DMS153 treated with DMSO at 0.1 percent for 48 hours (cell line): ENCODE measurements around the gene ABO.
"Not testable (repeated sequence)": the region's sequence is repeated elsewhere in the genome, so short reads cannot be mapped to it uniquely, and the experiment has no call there.

Experiments
- DNase-seq: peaks from one replicate; lab custom pipeline; 2025; ENCODE audit not compliant: unreplicated experiment; lab: John Stamatoyannopoulos, UW

Gene ABO

DNA sequence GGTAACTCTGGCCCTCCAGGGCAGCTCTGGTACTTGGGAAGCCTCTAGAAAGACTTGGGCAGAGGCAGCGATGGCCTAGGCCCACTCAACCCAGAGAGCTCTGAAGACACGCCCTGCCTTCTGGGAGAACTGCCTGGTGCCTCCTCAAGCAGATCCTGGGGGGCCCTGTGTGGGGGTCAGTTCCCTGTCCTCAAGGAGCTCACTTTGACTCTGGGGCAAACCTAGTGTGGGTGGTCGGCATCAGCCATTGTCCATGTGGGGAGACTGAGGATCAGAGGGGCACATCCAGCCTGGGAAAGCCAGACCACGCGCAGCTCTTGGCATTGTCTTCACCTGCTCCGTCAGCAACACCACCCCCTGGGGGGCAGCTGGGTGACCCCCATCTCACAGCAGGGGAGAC lies 28.0 kb downstream of the ABO start:
- DNase-seq, result no peak

DNA sequence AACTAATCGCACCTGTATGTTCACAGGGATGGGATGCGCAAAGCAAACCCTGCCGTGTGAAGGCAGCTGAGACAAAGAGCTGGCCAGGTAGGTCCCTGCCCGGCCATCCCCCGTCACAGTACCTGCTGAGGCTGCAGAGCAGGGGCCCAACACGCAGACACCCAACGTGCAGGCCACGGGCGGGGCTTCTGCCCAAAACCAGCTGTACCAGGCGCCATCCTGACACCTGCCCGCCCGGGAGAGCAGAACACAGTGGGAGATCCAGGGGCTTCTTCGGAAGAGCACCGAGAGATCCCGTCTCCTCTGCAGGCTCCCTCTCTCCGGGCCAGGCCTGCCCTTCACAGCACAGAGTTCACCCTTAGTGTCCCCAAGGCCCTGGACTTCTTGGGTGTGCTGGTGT lies 28.4 kb downstream of the ABO start:
- no peak for DNase-seq

DNA sequence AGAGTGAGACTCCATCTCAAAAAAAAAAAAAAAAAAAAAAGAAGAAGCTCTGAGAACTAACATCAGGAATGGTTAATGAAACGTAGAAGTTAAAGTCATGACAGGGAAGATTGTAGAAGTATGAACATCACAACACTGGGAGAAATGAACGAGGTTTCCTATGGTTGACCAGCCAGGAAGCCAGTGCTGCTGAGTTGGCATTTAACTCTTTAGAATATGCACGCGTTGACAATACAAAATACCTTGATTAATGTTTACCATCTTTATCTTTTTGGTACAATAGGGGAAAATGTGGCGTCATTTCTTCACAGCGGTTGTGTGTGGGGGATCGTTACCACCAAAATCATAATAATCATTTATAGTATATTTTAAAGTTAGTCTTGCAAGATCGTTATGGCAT lies 32.0 kb downstream of the ABO start:
- no peak for DNase-seq

DNA sequence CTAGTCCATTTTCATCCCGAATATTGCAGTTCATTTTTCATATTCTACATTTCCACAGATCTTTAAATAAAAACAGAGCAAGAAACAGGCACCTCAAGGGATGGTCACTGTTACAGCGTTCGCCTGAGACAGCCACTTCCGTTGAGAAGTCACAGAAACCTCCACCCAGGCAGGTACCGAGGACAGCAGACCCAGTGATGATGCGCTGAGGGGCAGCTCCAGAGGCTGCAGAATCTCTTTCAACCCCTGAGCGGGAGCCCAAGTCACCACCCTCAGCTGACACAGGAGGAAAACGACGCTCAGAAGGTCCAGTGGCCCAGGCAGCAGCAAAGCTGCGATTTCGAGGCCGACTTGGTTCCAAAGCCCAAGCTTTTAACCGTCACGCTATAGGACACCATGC lies 32.8 kb downstream of the ABO start:
- no peak for DNase-seq

DNA sequence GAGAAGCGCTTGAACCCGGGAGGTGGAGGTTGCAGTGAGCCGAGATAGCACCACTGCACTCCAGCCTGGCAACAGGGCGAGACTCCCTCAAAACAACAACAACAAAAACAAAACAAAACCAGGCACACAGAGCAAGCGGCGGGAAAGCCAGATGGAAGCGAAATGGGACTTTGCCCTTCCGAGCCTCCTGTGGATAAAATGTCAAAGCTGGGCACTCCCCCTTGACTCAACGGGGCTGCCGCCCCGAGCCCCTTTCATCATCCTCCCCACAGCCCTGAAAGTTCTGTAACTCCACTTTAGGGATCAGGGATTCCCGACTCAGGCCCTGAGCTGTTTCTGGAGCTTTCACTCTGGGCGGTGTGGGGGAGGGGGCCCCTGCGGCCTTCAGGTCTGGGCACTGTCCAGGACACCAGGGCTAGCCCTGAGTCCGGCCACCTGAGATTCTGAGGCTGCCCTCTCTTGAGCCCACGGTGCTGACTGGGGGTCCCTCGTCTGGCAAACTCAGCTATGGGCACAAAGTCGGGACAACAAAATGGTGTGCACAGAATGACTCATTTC lies 35.4 kb downstream of the ABO start:
- no peak for DNase-seq

DNA sequence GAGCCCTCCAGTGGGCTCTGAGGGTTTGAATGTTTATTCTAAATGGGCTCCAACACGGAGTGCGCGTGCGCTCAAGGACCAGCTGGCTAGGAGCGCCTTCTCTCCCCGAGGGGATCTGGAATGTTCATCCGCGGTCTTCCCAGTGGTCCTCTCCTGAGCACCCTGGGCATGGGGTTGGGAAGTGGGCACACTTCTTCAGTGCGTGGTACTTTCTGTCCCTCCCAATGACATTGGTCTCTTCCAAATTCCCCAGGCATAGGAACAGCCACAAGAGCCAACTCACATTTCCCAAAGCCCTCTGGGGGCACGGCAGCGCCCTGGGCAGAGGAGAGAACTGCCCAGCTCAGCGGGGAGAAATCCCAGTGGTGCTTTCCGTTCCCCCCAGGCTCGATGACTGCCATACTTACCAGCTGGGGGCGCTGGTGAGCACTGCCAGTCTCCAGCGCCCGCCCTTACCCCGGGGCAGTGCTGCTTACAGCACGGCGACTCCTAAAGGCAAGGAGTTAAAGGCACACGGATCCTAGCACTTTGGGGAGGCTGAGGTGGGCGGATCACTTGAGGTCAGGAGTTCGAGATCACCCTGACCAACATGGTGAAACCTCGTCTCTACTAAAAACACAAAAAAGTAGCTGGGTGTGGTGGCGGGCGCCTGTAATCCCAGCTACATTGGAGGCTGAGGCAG lies 36.0 kb downstream of the ABO start:
- no peak for DNase-seq

DNA sequence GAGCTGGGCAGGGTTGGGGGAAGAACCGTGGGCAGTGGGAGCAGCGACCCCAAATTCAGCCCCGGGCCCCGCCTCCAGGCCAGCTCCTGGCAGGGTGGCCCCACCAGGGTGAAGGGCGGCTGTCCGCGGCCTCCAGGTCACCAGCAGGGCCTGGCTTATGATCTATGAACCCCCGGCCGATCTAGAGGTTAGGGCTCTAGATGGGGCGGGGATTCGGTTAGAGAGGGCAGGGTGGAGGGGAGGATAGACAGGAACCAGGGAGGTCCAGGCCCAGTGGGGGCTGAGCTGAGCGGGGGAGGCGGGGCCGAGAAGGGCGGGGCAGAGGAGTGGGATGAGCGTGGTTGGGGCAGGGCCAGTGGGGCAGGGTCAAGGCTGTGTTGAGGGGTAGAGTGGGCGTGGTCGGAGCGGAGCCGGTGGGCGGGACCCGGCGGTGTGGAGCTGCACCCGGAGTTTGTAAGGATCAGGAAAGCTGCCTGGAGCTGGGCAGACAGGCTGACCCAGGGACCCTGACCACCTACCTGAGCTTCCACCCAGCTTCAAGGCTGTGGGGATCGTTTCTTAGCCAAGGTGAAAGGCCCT lies 36.6 kb downstream of the ABO start:
- no peak for DNase-seq

DNA sequence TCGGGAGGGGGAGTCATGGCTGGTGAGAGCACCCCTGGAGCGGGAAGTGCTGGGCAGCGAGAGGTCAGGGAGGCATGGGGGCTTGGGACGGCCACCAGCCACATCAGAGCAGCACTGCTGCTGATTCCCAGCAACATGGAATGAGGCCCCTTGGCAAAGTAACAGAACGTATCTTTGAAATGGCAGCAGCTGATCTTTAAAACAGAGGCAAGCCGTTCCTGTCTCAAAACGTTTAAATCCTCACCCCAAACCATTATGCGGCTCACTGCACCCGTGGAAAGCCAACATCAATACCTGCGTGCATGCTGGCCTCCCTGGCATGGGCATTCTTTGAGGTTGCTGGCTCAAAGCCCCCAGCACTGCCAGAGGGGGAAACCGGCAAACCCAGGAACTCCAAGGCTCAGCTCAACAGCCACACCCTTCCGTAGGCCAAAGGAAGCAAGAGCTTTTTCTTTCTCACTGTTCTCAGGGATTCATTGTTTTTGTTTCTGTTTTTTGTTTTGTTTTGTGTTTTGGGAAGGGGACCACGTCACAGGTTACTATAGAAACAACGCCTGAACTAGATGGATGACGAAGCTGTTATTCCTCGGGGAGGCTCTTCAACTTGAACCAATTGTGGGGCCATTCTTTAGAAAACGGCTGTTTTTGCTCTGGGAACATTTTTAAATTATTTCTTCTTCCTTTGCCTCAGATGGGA lies 37.8 kb downstream of the ABO start:
- no peak for DNase-seq

DNA sequence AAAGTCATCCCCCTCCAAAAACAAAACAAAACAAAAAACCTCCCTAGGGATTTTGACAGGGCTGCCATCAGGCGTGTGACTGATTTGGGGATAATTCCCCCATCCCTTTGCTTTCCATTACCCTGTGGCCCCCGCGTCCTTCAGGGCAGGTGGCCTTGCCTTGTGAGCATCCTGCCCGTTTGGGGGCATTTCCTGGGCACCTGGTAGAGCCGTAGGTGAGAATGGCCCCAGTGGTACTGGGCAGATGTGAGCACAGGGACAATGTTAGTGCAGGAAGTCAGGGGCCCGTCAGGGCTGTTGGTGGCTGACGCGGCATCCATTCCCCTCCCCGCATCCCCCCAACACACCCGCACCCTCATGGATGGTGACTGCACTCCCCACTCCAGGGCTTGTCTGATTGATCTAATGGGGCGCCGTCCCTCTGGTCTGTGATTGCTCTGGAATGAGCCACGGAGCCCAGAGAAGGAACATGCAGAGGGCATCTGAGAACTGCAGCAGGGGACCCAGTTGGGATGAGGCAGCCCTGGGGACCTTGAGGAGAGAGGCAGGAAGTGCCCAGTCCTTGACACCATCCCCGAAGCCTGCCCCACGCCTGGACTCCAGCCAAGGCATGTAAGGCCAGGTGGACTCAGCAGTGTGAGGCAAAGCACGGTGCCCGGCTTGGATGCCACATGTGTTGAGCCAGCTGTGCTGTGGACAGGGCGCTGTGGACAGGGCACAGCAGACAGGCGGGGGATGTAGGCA lies 38.5 kb downstream of the ABO start:
- DNase-seq, result not testable (repeated sequence)

DNA sequence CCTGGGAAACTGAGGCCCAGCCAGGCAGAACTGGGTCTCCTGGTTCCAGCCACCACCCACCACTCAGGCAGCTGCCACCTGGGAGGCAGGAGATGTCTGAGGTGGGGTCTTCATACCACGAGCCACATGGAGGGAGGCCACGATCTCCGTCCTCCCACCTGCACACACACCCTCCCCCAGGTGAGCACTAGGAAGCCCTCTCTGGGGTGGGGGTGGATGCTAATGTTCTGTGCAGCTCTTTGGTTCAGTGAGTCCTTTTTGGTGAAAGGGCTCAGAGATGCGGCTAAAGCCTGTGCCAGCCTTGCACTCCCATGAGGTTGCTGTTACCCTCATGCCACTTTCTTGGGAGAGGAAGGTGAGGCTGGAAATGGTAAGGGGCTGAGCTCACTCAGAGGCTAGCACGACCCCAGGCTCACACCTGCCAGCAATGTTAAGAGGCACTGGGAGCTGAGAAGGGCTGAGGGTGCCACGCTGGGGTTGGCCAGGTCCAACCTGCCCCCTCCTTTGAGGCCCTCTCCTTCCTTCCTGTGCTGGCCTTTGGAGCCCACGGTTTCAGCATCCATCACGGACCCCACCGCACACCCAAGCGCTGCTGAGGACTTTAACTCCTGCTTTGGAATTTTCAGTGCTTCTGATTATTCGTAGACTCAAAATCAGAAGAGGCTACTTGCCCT lies 39.3 kb downstream of the ABO start:
- DNase-seq, result no peak

DNA sequence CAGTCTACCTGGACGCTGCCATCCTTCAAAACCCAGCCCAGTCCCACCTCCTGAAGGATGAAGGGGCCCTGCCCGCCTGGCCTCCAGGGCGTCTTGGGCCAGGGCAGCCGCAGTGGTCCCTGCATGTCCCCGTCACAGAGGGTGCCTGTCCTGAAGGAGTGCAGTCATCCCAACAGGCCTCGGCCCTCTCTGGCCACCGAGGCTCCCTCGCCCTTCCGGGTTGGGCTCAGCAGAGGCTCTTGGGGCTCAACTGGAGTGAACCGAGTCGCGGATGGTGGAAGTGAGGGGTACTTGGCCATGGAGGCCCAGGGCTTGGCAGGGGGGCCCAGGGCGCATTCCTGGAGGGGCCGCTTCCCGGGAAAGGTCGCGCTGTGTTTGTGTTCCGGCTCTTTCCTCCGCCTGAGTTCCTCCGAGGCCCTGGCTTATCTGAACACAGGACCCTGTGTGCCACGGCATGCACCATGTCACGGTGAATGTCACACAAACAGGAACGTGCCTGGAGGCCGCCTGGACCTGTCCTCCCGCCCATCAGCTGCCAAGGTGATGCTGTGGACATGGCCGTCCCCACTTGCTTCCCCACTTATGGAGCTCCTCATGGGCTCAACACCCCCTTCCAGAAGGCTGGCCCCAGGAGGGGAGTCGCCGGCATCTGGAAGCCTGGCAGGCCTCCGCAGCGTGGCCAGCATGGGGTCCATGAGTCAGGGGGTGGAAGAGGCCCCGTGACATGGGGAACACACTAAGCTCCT lies 40.3 kb downstream of the ABO start:
- DNase-seq, result no peak

DNA sequence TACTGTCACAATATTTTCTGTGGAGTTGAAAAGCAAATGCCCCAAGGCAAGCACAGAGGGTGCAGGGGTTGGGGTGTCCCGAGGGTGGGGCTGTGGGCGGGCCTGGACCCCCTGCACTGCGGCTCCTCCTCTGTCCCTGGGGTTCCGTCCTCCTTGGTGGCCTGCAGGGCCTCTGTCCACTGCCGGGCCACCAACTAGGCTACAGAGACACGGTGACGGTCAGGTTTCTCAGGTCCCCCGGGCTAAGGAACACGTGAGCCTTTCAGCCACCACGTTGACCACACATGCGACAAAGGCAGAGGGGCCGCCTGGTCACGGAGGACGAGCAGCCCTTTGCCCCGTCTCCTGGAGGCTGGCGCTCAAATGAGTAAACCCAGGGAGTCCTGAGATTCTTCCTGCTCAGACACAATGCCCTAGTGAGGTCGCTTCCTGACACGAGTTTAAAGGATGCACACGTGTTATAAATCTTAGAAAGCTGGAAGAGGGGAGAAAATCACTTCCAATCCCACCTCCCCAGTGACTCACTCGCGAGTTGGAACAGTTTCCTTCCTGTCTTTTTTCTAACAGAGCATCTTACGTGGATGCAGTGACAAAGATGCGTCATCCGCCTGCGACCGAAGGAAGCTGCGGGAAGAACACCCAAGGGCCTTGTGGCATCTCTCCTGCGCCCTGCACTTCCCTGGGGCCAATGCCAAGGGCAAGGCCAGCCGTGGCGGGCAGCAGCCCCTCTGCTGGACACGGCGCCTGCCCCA lies 41.1 kb downstream of the ABO start:
- DNase-seq, result no peak

DNA sequence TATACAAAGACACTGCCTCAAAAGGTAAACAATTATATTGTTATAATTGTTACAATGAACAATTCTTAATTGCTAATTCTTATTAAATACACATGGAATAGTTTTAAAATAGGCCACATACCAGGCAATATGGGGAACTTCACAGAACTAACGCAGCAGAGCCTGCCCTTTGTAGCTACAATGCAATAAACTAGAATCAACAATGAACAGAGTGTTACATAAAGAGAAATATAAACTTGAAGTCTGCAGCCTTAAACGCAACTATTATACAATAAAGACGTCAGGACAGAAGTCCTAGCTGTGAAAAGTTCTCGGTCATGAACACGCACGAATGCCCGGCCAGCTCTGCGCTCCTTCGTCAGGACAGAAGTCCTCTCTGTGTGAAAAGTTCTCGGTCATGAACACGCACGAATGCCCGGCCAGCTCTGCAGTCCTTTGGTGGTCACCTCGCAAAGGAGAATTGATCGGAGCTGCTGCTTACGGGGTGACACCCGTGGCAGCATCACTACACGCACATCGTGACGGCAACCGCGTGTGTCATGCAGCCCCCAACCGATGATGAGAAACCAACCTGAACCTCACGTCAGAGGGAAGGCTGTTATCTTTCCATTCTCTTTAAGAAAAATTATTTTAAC lies 43.0 kb downstream of the ABO start:
- not testable (repeated sequence) for DNase-seq

DNA sequence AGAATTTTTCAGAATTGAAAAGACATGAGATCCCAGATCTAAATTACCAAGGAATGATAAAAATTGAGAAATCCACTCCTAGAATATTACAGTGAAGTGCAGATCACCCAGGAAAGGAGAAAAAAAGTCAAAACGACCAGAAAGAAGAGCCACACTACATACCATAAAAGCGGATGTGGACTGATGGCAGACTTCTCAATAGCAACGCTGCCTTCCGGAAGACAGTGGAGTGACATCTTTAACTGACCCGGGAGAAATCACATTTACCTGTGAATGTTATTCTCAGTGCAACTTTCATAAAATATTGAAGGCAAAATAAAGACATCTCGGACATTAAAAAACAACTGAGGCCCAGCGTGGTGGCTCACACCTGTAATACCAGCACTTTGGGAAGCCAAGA lies 44.5 kb downstream of the ABO start:
- not testable (repeated sequence) for DNase-seq

DNA sequence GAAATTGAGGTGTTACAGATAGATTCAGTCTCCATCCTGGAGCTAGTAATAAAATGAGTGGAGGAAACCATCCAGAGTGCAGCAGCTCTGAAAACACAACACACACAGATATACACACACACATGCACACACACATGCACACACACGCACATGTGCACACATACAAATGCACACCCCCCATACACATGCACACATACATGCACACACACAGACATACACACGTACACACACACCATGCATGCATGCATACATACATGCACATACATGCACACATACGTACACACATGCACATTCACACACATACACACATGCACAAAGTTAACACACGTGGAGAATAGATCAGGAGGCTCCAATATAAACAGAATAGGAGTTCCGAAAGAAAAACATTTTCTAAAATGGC lies 44.9 kb downstream of the ABO start:
- DNase-seq, result no peak

DNA sequence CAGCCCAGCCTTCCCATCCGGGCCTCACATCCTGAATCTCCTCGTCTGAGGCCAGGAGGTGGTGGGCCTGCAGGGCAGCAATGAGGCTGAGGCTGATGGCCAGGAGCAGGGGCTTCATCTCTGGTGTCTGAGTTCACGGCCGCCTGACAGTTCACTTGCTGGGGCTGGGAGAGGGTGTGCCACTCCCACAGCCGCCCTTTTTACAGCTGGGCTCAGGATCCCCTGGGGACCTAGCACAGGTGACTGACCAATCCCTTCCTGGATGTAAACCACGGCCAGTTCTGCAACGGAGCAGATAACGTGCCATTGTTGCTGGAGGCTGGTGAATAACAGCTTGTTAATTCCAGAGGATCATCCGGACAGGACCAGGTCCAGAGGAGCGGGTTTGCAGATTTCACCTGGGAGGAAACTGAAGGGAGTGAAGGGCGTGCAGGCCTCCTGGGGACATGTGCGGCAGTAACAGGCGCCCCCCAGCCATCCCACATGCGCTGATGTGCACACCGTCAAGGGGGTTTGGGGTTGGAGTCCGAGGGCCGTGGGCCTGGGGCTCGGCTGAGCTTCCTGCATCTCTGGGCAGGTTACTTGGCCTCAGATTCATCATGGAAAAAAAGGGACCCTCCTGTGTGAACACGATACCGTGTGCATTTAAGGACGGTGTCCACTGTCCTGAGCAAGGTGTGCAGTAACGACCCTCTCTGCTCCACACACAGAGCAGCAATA lies 46.4 kb downstream of the ABO start:
- DNase-seq, result not testable (repeated sequence)

DNA sequence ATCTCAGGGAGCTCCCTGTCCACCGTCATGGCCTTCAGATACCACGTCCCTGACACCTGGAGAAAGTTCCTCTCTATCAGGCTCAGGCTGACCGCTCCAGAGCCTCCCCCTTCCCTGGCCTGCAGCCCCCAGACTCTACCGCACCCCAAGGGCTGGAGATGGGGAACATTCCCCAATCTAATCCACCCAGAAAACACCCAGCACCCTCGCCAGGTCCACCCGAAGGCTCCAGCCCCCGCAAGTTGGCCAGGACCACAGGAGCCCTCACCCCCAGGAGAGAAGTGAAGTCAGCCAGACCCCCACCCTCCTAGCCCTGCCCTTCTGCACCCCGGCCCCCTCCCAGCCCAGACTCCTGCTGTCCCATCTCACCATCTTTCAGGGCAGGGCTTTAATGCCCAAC lies 47.0 kb downstream of the ABO start:
- DNase-seq, result not testable (repeated sequence)

DNA sequence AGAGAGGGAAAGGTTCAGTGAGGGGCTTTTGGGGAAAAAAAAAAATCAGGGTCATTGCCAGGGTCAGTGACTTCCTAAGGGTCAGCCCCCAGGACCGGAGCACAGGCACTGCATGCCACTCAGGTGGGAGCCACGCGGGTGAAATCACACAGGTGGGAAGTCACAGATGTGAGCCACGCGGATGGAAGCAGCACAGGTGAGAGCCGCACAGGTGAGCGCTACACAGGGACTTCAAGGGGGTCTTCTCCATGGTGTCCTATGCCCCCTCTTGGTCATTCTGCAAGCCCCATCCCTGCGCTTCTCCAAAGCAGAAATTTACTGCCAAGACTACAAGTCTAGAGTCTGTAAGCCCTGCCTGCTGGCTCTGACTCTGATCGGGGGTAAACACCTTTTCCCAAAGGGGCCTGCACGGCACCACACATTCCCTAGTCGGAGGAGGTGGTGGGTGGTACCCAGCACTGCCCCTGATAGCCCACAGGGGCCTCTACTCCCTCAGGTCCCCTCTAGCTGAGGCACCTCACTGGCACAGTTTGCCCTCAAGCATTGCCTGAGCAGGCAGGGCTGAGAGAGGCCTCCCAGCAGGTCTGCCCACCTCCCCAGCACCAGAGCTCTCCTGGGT lies 47.6 kb downstream of the ABO start:
- DNase-seq, result no peak
